Measurements from ENCODE around the gene RHBDF1. TPM values are rescaled to one million over a fixed set of nuclear protein-coding genes. Genes with fewer than 3 reads are reported as not detected.
"Not testable (repeated sequence)": the region's sequence is repeated elsewhere in the genome, so short reads cannot be mapped to it uniquely, and the experiment has no call there.

The RHBDF1 gene
- total and polyA plus RNA-seq, 4 donors, result 23.7 to 215 (median 85.1) TPM

- Histone ChIP-seq H3K27ac (ENCODE audit: low read depth in 1 of 2, low read length in 2 of 2) (no peak overlapping the region), H3K36me3 (ENCODE audit: control insufficient read depth in 1 of 2, insufficient read depth in 2 of 2, low read length in 1 of 2) (no peaks in the 10 kb centered on the region), H3K4me1 (ENCODE audit: control insufficient read depth in 1 of 2, insufficient read depth in 2 of 2, low read length in 2 of 2) (no peaks in the 10 kb centered on the region), H3K4me3 (ENCODE audit: low read length in 2 of 2) (no peak overlapping the region), H3K27me3 (ENCODE audit: control insufficient read depth in 1 of 2, insufficient read depth in 2 of 2, low read length in 1 of 2) (no peaks in the 10 kb centered on the region), H3K9me3 (ENCODE audit: control insufficient read depth, low read length) (no peaks in the 10 kb centered on the region)
- DNase-seq, result peak in 1 of 2 donors; percentile 49
- WGBS, 2 donors, result 90 to 92% methylated on average over 13 of the region's 13 CpGs
- intact Hi-C loops (cut with DNase I), result no loop called here
- ATAC-seq (ENCODE audit: low FRiP score), result no peak
These were observed 33.2 kb downstream of the RHBDF1 start for GRCh38 chr16:38941-39892.

- H3K36me3 ChIP-seq (ENCODE audit: control insufficient read depth in 1 of 2, insufficient read depth in 2 of 2, low read length in 1 of 2); H3K4me1 ChIP-seq (ENCODE audit: control insufficient read depth in 1 of 2, insufficient read depth in 2 of 2, low read length in 2 of 2); H3K27ac ChIP-seq (ENCODE audit: low read depth in 1 of 2, low read length in 2 of 2); H3K4me3 ChIP-seq (ENCODE audit: low read length in 2 of 2); H3K9me3 ChIP-seq (ENCODE audit: control insufficient read depth, low read length); intact Hi-C loops (cut with DNase I); ATAC-seq (ENCODE audit: low FRiP score); H3K27me3 ChIP-seq (ENCODE audit: control insufficient read depth in 1 of 2, insufficient read depth in 2 of 2, low read length in 1 of 2): not testable (repeated sequence)
- WGBS, 2 donors, result 92 to 93% methylated on average over 11 of the region's 11 CpGs
- peak in 1 of 2 donors; percentile 36 for DNase-seq
These were observed 34.2 kb downstream of the RHBDF1 start for GRCh38 chr16:38206-38605.

GRCh38 chr16:37511-37910 is 34.9 kb downstream of the RHBDF1 start:
- DNase-seq, result no peak
- no peaks in the 10 kb centered on the region for H3K27me3 ChIP-seq (ENCODE audit: control insufficient read depth in 1 of 2, insufficient read depth in 2 of 2, low read length in 1 of 2)
- no peak overlapping the region for H3K4me3 ChIP-seq (ENCODE audit: low read length in 2 of 2)
- ATAC-seq (ENCODE audit: low FRiP score), result no peak
- no peaks in the 10 kb centered on the region for H3K36me3 ChIP-seq (ENCODE audit: control insufficient read depth in 1 of 2, insufficient read depth in 2 of 2, low read length in 1 of 2)
- 85 to 95% methylated on average over 5 of the region's 5 CpGs for WGBS, 2 donors
- intact Hi-C loops (cut with DNase I), result no loop called here
- no peaks in the 10 kb centered on the region for H3K4me1 ChIP-seq (ENCODE audit: control insufficient read depth in 1 of 2, insufficient read depth in 2 of 2, low read length in 2 of 2)
- no peak overlapping the region for H3K27ac ChIP-seq (ENCODE audit: low read depth in 1 of 2, low read length in 2 of 2)
- H3K9me3 ChIP-seq (ENCODE audit: control insufficient read depth, low read length), result no peaks in the 10 kb centered on the region

GRCh38 chr16:36336-36984 is 36.0 kb downstream of the RHBDF1 start:
- no peak for ATAC-seq (ENCODE audit: low FRiP score)
- H3K9me3 ChIP-seq (ENCODE audit: control insufficient read depth, low read length), result no peaks in the 10 kb centered on the region
- H3K4me3 ChIP-seq (ENCODE audit: low read length in 2 of 2), result no peak overlapping the region
- intact Hi-C loops (cut with DNase I), result no loop called here
- no peaks in the 10 kb centered on the region for H3K4me1 ChIP-seq (ENCODE audit: control insufficient read depth in 1 of 2, insufficient read depth in 2 of 2, low read length in 2 of 2)
- no peaks in the 10 kb centered on the region for H3K27me3 ChIP-seq (ENCODE audit: control insufficient read depth in 1 of 2, insufficient read depth in 2 of 2, low read length in 1 of 2)
- 90 to 91% methylated on average over 15 of the region's 15 CpGs for WGBS, 2 donors
- H3K27ac ChIP-seq (ENCODE audit: low read depth in 1 of 2, low read length in 2 of 2), result no peak overlapping the region
- no peaks in the 10 kb centered on the region for H3K36me3 ChIP-seq (ENCODE audit: control insufficient read depth in 1 of 2, insufficient read depth in 2 of 2, low read length in 1 of 2)
- no peak for DNase-seq

GRCh38 chr16:35678-36305 is 36.6 kb downstream of the RHBDF1 start:
- Histone ChIP-seq H3K4me1 (ENCODE audit: control insufficient read depth in 1 of 2, insufficient read depth in 2 of 2, low read length in 2 of 2) (no peaks in the 10 kb centered on the region), H3K4me3 (ENCODE audit: low read length in 2 of 2) (no peak overlapping the region), H3K36me3 (ENCODE audit: control insufficient read depth in 1 of 2, insufficient read depth in 2 of 2, low read length in 1 of 2) (no peaks in the 10 kb centered on the region), H3K9me3 (ENCODE audit: control insufficient read depth, low read length) (no peaks in the 10 kb centered on the region), H3K27ac (ENCODE audit: low read depth in 1 of 2, low read length in 2 of 2) (no peak overlapping the region), H3K27me3 (ENCODE audit: control insufficient read depth in 1 of 2, insufficient read depth in 2 of 2, low read length in 1 of 2) (no peaks in the 10 kb centered on the region)
- WGBS, 2 donors, result 83 to 91% methylated on average over 11 of the region's 11 CpGs
- intact Hi-C loops (cut with DNase I), result no loop called here
- DNase-seq, result peak in 1 of 2 donors; percentile 6
- ATAC-seq (ENCODE audit: low FRiP score), result no peak

- ATAC-seq (ENCODE audit: low FRiP score), result no peak
- H3K27me3 ChIP-seq (ENCODE audit: control insufficient read depth in 1 of 2, insufficient read depth in 2 of 2, low read length in 1 of 2), result no peaks in the 10 kb centered on the region
- intact Hi-C loops (cut with DNase I), result no loop called here
- H3K27ac ChIP-seq (ENCODE audit: low read depth in 1 of 2, low read length in 2 of 2), result no peak overlapping the region
- DNase-seq, result peak in 1 of 2 donors; percentile 61
- no peaks in the 10 kb centered on the region for H3K9me3 ChIP-seq (ENCODE audit: control insufficient read depth, low read length)
- no peaks in the 10 kb centered on the region for H3K36me3 ChIP-seq (ENCODE audit: control insufficient read depth in 1 of 2, insufficient read depth in 2 of 2, low read length in 1 of 2)
- WGBS, 2 donors, result 79 to 84% methylated on average over 17 of the region's 17 CpGs
- no peak overlapping the region for H3K4me3 ChIP-seq (ENCODE audit: low read length in 2 of 2)
- no peaks in the 10 kb centered on the region for H3K4me1 ChIP-seq (ENCODE audit: control insufficient read depth in 1 of 2, insufficient read depth in 2 of 2, low read length in 2 of 2)
These were observed 37.3 kb downstream of the RHBDF1 start for GRCh38 chr16:35011-35677.

- Histone ChIP-seq H3K4me1 (ENCODE audit: control insufficient read depth in 1 of 2, insufficient read depth in 2 of 2, low read length in 2 of 2) (no peaks in the 10 kb centered on the region), H3K36me3 (ENCODE audit: control insufficient read depth in 1 of 2, insufficient read depth in 2 of 2, low read length in 1 of 2) (no peaks in the 10 kb centered on the region), H3K4me3 (ENCODE audit: low read length in 2 of 2) (no peak overlapping the region), H3K27ac (ENCODE audit: low read depth in 1 of 2, low read length in 2 of 2) (no peak overlapping the region), H3K27me3 (ENCODE audit: control insufficient read depth in 1 of 2, insufficient read depth in 2 of 2, low read length in 1 of 2) (no peaks in the 10 kb centered on the region), H3K9me3 (ENCODE audit: control insufficient read depth, low read length) (no peaks in the 10 kb centered on the region)
- intact Hi-C loops (cut with DNase I), result no loop called here
- DNase-seq, result peak in 1 of 2 donors; percentile 37
- WGBS, 2 donors, result 49 to 63% methylated on average over 6 of the region's 6 CpGs
- no peak for ATAC-seq (ENCODE audit: low FRiP score)
These were observed 37.8 kb downstream of the RHBDF1 start for GRCh38 chr16:34648-34987.

GRCh38 chr16:33877-34647 is 38.4 kb downstream of the RHBDF1 start:
- Histone ChIP-seq H3K4me3 (ENCODE audit: low read length in 2 of 2) (no peak overlapping the region), H3K4me1 (ENCODE audit: control insufficient read depth in 1 of 2, insufficient read depth in 2 of 2, low read length in 2 of 2) (no peaks in the 10 kb centered on the region), H3K27me3 (ENCODE audit: control insufficient read depth in 1 of 2, insufficient read depth in 2 of 2, low read length in 1 of 2) (no peaks in the 10 kb centered on the region), H3K36me3 (ENCODE audit: control insufficient read depth in 1 of 2, insufficient read depth in 2 of 2, low read length in 1 of 2) (no peaks in the 10 kb centered on the region), H3K9me3 (ENCODE audit: control insufficient read depth, low read length) (no peaks in the 10 kb centered on the region), H3K27ac (ENCODE audit: low read depth in 1 of 2, low read length in 2 of 2) (no peak overlapping the region)
- 82 to 87% methylated on average over 21 of the region's 21 CpGs for WGBS, 2 donors
- peak in 1 of 2 donors; percentile 42 for DNase-seq
- no peak for ATAC-seq (ENCODE audit: low FRiP score)
- intact Hi-C loops (cut with DNase I), result no loop called here

All from aorta (tissue), 5 donors.